Measurements from ENCODE around the gene GABRR2. TPM values are rescaled to one million over a fixed set of nuclear protein-coding genes. Genes with fewer than 3 reads are reported as not detected.

Gene GABRR2
- 0.11 and 0.12 TPM in 2 replicates for total RNA-seq

GRCh38 chr6:89315249-89315885 lies at the start of gene GABRR2:
Gene GABRR2, minus strand, starts transcription at chr6:89315299. Its CDS starts 134 bp downstream, at chr6:89315165.

GRCh38 chr6:89352278-89353117 lies 37.4 kb upstream of the GABRR2 start, which contains the start of gene UBE2J1:
Gene UBE2J1, minus strand, starts transcription at chr6:89352722. Its CDS starts 153 bp downstream, at chr6:89352569.

GRCh38 chr6:89217299-89217910 lies 97.7 kb downstream of the GABRR2 start, which contains the start of gene GABRR1:
Gene GABRR1, minus strand, starts transcription at chr6:89217358. Its CDS starts 36 bp downstream, at chr6:89217322.

Other genes starting within 250 kb of the GABRR2 start
- gene PNRC1, start 234.5 kb downstream of the GABRR2 start, total RNA-seq, result 19.1 and 47.4 TPM in 2 replicates
- 0.11 and 0.12 TPM in 2 replicates for gene SRSF12, start 197.2 kb downstream of the GABRR2 start, total RNA-seq
- 6.5 and 8.2 TPM in 2 replicates for gene PM20D2, start 169.2 kb downstream of the GABRR2 start, total RNA-seq
- not detected in 2 replicates for gene GABRR1, start 97.9 kb downstream of the GABRR2 start, total RNA-seq
- 34.8 and 36.5 TPM in 2 replicates for gene UBE2J1, start 37.4 kb upstream of the GABRR2 start, total RNA-seq
- gene RRAGD, start 97.0 kb upstream of the GABRR2 start, total RNA-seq, result 2.3 and 3.2 TPM in 2 replicates
- 2.0 and 2.7 TPM in 2 replicates for gene ANKRD6, start 117.9 kb upstream of the GABRR2 start, total RNA-seq